Measurements from ENCODE around the gene MAPK8.

DNA sequence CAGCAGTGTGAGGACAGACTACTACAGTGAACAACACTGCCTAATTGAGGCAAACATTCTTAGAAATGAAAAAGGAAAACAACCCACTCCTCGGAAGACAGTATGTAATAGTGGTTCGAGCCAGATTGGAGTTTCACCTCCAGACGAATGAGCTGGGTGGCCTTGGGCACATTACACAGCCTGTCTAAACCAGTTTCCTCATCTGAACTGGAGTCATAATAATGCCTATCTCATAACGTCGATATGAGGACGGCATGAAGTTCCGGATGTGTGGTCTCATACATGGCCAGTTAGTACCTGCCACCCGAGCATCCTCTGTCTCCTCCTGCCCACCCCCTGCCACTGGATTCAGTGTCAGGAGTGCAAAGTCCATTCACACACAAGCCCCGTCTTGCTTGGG lies 16.2 kb upstream of the MAPK8 start:
- TF ChIP-seq POLR2AphosphoS5 (IDR thresholded peaks at IDR 0.05; ENCODE audit: low read depth) (no peak), SPI1 (IDR thresholded peaks at IDR 0.05; ENCODE audit: borderline replicate concordance, low read depth) (no peak), GABPA (IDR thresholded peaks at IDR 0.05; ENCODE audit: low read depth) (no peak)
- TF ChIP-seq, protein P1, sequence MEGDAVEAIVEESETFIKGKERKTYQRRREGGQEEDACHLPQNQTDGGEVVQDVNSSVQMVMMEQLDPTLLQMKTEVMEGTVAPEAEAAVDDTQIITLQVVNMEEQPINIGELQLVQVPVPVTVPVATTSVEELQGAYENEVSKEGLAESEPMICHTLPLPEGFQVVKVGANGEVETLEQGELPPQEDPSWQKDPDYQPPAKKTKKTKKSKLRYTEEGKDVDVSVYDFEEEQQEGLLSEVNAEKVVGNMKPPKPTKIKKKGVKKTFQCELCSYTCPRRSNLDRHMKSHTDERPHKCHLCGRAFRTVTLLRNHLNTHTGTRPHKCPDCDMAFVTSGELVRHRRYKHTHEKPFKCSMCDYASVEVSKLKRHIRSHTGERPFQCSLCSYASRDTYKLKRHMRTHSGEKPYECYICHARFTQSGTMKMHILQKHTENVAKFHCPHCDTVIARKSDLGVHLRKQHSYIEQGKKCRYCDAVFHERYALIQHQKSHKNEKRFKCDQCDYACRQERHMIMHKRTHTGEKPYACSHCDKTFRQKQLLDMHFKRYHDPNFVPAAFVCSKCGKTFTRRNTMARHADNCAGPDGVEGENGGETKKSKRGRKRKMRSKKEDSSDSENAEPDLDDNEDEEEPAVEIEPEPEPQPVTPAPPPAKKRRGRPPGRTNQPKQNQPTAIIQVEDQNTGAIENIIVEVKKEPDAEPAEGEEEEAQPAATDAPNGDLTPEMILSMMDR (IDR thresholded peaks at IDR 0.05; ENCODE audit: insufficient read depth, low read length): no peak
- TF ChIP-seq, protein P2, sequence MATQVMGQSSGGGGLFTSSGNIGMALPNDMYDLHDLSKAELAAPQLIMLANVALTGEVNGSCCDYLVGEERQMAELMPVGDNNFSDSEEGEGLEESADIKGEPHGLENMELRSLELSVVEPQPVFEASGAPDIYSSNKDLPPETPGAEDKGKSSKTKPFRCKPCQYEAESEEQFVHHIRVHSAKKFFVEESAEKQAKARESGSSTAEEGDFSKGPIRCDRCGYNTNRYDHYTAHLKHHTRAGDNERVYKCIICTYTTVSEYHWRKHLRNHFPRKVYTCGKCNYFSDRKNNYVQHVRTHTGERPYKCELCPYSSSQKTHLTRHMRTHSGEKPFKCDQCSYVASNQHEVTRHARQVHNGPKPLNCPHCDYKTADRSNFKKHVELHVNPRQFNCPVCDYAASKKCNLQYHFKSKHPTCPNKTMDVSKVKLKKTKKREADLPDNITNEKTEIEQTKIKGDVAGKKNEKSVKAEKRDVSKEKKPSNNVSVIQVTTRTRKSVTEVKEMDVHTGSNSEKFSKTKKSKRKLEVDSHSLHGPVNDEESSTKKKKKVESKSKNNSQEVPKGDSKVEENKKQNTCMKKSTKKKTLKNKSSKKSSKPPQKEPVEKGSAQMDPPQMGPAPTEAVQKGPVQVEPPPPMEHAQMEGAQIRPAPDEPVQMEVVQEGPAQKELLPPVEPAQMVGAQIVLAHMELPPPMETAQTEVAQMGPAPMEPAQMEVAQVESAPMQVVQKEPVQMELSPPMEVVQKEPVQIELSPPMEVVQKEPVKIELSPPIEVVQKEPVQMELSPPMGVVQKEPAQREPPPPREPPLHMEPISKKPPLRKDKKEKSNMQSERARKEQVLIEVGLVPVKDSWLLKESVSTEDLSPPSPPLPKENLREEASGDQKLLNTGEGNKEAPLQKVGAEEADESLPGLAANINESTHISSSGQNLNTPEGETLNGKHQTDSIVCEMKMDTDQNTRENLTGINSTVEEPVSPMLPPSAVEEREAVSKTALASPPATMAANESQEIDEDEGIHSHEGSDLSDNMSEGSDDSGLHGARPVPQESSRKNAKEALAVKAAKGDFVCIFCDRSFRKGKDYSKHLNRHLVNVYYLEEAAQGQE (IDR thresholded peaks at IDR 0.05; ENCODE audit: insufficient replicate concordance, low read depth): no peak
